Measurements from ENCODE around the gene CCL28.
"Not testable (repeated sequence)": the region's sequence is repeated elsewhere in the genome, so short reads cannot be mapped to it uniquely, and the experiment has no call there.

CCL28 gene

GRCh38 chr5:43412156-43412555, at the start of gene CCL28:
Gene CCL28, minus strand, starts transcription at chr5:43412391. Its CDS starts 75 bp downstream, at chr5:43412316.
- no peak for DNase-seq

- no peak for DNase-seq
Observed at GRCh38 chr5:43461066-43461465, 48.9 kb upstream of the CCL28 start.

GRCh38 chr5:43456556-43456955, 44.4 kb upstream of the CCL28 start:
- no peak for DNase-seq

GRCh38 chr5:43441575-43441974, 29.4 kb upstream of the CCL28 start:
- not testable (repeated sequence) for DNase-seq

GRCh38 chr5:43437062-43437660, 25.0 kb upstream of the CCL28 start:
- DNase-seq, result no peak

- no peak for DNase-seq
Observed at GRCh38 chr5:43433382-43433781, 21.2 kb upstream of the CCL28 start.

- peak; percentile 4 for DNase-seq
Observed at GRCh38 chr5:43432486-43433375, 20.5 kb upstream of the CCL28 start.

- no peak for DNase-seq
Observed at GRCh38 chr5:43429706-43430105, 17.5 kb upstream of the CCL28 start.

- DNase-seq, result no peak
Observed at GRCh38 chr5:43429016-43429415, 16.8 kb upstream of the CCL28 start.

- no peak for DNase-seq
Observed at GRCh38 chr5:43427306-43427705, 15.1 kb upstream of the CCL28 start.

- DNase-seq, result no peak
Observed at GRCh38 chr5:43425983-43426382, 13.8 kb upstream of the CCL28 start.

GRCh38 chr5:43423086-43423485, 10.9 kb upstream of the CCL28 start:
- not testable (repeated sequence) for DNase-seq

GRCh38 chr5:43422143-43422542, 10.0 kb upstream of the CCL28 start:
- no peak for DNase-seq

GRCh38 chr5:43421450-43422133, 9.4 kb upstream of the CCL28 start:
- DNase-seq, result no peak

- no peak for DNase-seq
Observed at GRCh38 chr5:43420241-43420640, 8.1 kb upstream of the CCL28 start.

GRCh38 chr5:43418561-43418960, 6.4 kb upstream of the CCL28 start:
- DNase-seq, result no peak

GRCh38 chr5:43416803-43417394, 4.7 kb upstream of the CCL28 start:
- DNase-seq, result no peak

GRCh38 chr5:43415935-43416802, 4.0 kb upstream of the CCL28 start:
- DNase-seq, result no peak

GRCh38 chr5:43413966-43414365, 1.8 kb upstream of the CCL28 start:
- DNase-seq, result no peak

GRCh38 chr5:43412644-43413043, 453 bp upstream of the CCL28 start:
- DNase-seq, result no peak

GRCh38 chr5:43411495-43411894, 696 bp downstream of the CCL28 start:
- no peak for DNase-seq

- no peak for DNase-seq
Observed at GRCh38 chr5:43410414-43410813, 1.8 kb downstream of the CCL28 start.
